ENCODE results near the gene GPR107.

GPR107 gene

DNA sequence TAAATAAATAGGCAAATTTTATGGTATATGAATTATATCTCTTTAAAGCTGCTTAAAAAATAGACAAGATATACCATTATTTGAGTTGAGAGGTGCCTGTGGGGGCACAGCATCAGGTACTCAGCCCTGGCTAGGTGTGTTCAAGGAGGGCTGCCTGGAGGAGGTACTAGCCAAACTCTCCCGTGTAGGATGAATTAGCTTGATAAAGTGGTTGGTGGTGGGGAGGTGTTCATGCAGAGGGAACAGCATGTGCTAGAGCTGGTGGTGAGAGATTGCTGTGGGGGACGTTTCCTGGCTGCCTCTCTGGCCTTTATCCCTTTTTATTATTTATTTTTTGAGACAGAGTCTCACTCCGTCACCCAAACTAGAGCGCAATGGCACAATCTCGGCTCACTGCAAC is 95.3 kb downstream of the GPR107 start:
- TF ChIP-seq, protein P1, sequence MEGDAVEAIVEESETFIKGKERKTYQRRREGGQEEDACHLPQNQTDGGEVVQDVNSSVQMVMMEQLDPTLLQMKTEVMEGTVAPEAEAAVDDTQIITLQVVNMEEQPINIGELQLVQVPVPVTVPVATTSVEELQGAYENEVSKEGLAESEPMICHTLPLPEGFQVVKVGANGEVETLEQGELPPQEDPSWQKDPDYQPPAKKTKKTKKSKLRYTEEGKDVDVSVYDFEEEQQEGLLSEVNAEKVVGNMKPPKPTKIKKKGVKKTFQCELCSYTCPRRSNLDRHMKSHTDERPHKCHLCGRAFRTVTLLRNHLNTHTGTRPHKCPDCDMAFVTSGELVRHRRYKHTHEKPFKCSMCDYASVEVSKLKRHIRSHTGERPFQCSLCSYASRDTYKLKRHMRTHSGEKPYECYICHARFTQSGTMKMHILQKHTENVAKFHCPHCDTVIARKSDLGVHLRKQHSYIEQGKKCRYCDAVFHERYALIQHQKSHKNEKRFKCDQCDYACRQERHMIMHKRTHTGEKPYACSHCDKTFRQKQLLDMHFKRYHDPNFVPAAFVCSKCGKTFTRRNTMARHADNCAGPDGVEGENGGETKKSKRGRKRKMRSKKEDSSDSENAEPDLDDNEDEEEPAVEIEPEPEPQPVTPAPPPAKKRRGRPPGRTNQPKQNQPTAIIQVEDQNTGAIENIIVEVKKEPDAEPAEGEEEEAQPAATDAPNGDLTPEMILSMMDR (IDR thresholded peaks at IDR 0.05; ENCODE audit: insufficient read depth, low read depth, low read length, missing control alignments), result no peak
- DNase-seq (ENCODE audit: low read depth), result no peak

DNA sequence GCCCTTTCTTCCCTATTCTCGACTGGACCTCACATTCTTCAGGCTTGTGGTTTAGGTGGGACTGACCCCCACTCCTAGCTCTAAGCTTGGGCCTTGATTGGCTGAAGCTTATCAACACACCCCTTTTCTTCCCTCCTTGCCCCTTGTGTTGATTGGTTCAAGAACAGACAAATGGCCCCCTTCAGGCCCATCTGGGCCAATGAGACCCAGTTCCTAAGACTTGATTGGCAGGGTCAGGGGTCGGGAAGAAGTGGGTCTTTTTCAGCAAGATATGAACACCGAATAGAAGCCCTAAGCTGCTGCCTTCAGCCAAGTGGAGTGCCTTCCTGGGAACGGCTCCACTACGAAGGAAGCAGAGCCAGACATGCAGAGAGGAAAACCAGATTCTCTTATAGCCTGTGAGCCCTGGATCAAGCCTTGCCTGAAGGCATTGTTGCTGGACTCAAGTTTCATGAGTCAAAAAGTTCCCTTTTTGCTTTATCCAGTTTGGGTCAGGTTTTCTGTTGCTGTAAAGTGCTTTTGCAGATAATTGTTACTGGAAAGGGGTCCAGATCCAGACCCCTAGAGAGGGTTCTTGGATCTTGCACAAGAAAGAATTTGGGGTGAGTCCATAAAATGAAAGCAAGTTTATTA is 96.1 kb downstream of the GPR107 start:
- no peak overlapping the region for H3K4me3 ChIP-seq (ENCODE audit: low read length)
- TF ChIP-seq, protein P1 (IDR thresholded peaks at IDR 0.05; ENCODE audit: insufficient read depth, low read depth, low read length, missing control alignments), result no peak
- peak; percentile 34 for DNase-seq (ENCODE audit: low read depth)

More for the DNA sequence above, 95.3 kb downstream of the GPR107 start:
- no peak overlapping the region for H3K4me3 ChIP-seq (ENCODE audit: low read length)

DNA sequence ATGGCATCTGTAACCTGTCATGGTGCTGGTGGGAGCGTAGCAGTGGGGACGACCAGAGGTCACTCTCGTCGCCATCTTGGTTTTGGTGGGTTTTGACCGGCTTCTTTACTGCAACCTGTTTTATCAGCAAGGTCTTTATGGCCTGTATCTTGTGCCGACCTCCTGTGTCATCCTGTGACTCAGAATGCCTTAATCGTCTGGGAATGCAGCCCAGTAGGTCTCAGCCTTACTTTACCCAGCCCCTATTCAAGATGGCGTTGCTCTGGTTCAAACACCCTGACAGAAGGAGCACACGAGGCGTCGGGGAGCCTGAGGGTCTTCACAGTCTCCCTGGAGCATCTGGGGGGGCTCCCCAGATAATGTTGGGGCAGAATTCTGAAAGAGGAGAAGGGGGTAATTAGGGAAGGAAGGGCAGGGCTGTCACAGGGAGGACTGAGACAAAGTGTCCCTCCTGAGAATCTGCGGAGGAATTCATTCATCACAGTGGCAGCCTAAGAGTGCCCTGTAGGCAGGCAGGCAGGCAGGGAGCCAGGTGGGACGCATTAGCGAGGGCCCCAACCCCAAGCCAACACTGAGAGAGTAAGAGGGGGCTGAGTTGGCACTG is 97.2 kb downstream of the GPR107 start:
- TF ChIP-seq, protein P1 (IDR thresholded peaks at IDR 0.05; ENCODE audit: insufficient read depth, low read depth, low read length, missing control alignments), result no peak
- peak; percentile 83 for DNase-seq (ENCODE audit: low read depth)
- H3K4me3 ChIP-seq (ENCODE audit: low read length), result no peak overlapping the region

DNA sequence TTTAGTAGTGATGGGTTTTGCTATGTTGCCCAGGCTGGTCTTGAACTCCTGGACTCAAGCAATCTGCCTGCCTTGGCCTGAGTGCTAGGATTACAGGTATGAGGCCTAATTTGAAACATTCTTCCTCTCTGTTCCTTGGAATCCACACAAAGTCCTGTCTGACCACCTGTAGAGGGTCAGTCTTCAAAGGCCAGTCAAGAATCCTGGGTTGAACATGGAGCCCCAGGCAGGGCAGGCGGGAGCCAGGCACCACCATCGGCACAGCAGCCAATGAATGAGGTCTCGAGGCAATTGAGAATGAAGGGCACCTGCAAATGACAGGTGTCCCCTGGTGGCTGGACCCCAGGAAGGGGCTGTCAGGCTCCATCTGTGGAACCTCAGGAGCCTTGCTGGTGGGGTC is 101.1 kb downstream of the GPR107 start:
- no peak overlapping the region for H3K4me3 ChIP-seq (ENCODE audit: low read length)
- TF ChIP-seq, protein P1 (IDR thresholded peaks at IDR 0.05; ENCODE audit: insufficient read depth, low read depth, low read length, missing control alignments), result no peak
- DNase-seq (ENCODE audit: low read depth), result no peak

DNA sequence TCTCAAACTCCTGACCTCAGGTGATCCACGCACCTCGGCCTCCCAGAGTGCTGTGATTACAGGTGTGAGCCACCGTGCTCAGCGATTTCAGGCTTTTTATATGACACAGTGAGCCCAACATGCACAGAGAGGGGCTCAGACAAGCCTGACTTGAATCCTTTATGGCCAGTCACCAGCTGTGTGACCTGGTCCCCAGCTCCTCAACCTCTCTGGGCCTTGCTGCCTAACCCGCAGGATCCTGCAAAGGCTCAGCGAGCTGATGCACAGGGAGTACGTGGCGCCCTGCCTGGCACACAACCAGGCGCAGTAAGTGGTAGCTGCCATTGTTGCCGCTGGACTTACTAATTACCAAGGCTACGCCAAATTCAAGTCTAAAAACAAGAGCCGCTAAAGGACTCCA is 101.9 kb downstream of the GPR107 start:
- TF ChIP-seq, protein P1 (IDR thresholded peaks at IDR 0.05; ENCODE audit: insufficient read depth, low read depth, low read length, missing control alignments), result no peak
- H3K4me3 ChIP-seq (ENCODE audit: low read length), result no peak overlapping the region
- no peak for DNase-seq (ENCODE audit: low read depth)

DNA sequence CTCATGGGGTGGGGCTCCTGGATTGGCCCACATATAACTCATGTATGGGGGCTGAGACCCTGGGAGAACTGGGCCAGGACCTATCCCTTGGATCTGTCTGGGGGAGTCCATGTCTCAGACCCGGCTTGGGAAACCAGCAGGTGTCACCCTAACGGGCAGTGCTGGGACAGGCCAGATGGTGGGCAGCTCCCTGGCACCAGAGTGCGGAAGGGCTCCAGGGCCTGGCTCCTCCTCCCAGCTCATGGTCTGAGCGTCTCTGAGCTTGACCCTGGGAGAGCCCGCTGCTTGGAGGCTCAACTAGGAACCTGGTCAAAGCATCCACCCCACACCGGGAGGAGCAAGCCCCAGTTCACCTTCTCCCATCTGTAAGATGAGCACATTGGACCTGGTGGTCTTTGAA is 103.0 kb downstream of the GPR107 start:
- TF ChIP-seq, protein P1 (IDR thresholded peaks at IDR 0.05; ENCODE audit: insufficient read depth, low read depth, low read length, missing control alignments), result no peak
- no peak overlapping the region for H3K4me3 ChIP-seq (ENCODE audit: low read length)
- DNase-seq (ENCODE audit: low read depth), result no peak

DNA sequence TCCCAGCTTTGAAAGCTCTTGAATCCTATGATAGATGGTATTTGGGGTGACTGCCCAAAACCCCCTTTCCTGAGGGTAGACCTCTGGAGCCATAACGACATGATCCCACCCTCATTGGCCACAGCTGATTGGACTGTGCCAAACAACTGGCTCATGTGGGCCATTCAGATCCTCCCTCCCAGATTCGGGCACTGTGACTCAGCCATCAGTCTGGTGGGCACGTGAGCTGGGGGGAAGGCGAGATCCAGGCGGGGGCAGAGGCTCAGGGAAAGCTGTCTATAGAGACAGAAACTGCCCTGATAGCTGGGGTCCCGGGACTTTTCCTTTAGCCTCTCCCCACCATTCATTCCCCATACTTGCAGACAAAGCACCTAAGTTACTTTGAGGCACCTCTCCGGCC is 103.4 kb downstream of the GPR107 start:
- TF ChIP-seq, protein P1 (IDR thresholded peaks at IDR 0.05; ENCODE audit: insufficient read depth, low read depth, low read length, missing control alignments), result no peak
- no peak for DNase-seq (ENCODE audit: low read depth)
- no peak overlapping the region for H3K4me3 ChIP-seq (ENCODE audit: low read length)
